Esophagus (tissue), 2 donors: ENCODE data around the gene POLR1C. TPM values are rescaled to one million over a fixed set of nuclear protein-coding genes. Genes with fewer than 3 reads are reported as not detected.
"Not testable (repeated sequence)": the region's sequence is repeated elsewhere in the genome, so short reads cannot be mapped to it uniquely, and the experiment has no call there.

ENCODE experiments used
- H3K27ac ChIP-seq, 2 donors: one replicate each; pipeline ENCODE4 v1.5.1; 2013; ENCODE audit warnings: low read depth in 2 of 2, mild to moderate bottlenecking in 2 of 2, inconsistent platforms in 1 of 2, low read length in 1 of 2, moderate library complexity in 1 of 2
- H3K27me3 ChIP-seq, 2 donors: one replicate each; pipeline ENCODE4 v1.6.1; 2013; ENCODE audit warnings: low read length in 2 of 2, control low read depth in 1 of 2, mild to moderate bottlenecking in 1 of 2; ENCODE audit not compliant: insufficient read depth in 2 of 2, control insufficient read depth in 1 of 2
- H3K36me3 ChIP-seq, 2 donors: one replicate each; pipeline ENCODE4 v1.6.1; 2013; ENCODE audit warnings: low read length in 1 of 2; ENCODE audit not compliant: control insufficient read depth in 2 of 2, insufficient read depth in 2 of 2
- H3K4me1 ChIP-seq, 2 donors: one replicate each; pipeline ENCODE4 v1.6.1; 2013; ENCODE audit warnings: low read length in 1 of 2; ENCODE audit not compliant: control insufficient read depth in 2 of 2, insufficient read depth in 2 of 2
- H3K4me3 ChIP-seq, 2 donors: one replicate each; pipeline ENCODE4 v1.5.1; 2013; ENCODE audit warnings: low read length in 2 of 2, mild to moderate bottlenecking in 2 of 2, low read depth in 1 of 2, moderate library complexity in 1 of 2
- H3K9me3 ChIP-seq, 2 donors: one replicate each; pipeline ENCODE4 v1.6.1; 2013; ENCODE audit warnings: mild to moderate bottlenecking in 2 of 2, low read depth in 1 of 2, low read length in 1 of 2, moderate library complexity in 1 of 2; ENCODE audit not compliant: control insufficient read depth in 2 of 2, insufficient read depth in 1 of 2
- WGBS, 2 donors: extraction: QIAGEN DNeasy Blood & Tissue Kit; methylation state at CpG; one replicate each; pipeline ENCODE4 v1.1.7; 2013; 5-methylcytosine and 5-hydroxymethylcytosine counted together
- polyA plus RNA-seq, 2 donors: library from polyadenylated mRNA; stranded (reverse); fragments of 200-250 nt; gene quantifications; one replicate each; pipeline ENCODE4 v1.2.3, GENCODE V29; 2013
- donor health status: healthy with polysubstance abuse.
- donor health status: Bipolar disorder and iron deficiency.

POLR1C gene
- 10 to 100 TPM; 21.5 to 38.9 TPM for polyA plus RNA-seq

- Histone ChIP-seq H3K36me3 (peaks cover 7 to 43% of the 10 kb centered on the region in 2 donors), H3K4me3 (peak within 1 kb of the TSS; percentile 82 to 85), H3K9me3 (no peaks in the 10 kb centered on the region), H3K27ac (peak within 1 kb of the TSS; percentile 82 to 86), H3K27me3 (no peaks in the 10 kb centered on the region), H3K4me1 (peaks cover 3 to 8% of the 10 kb centered on the region in 2 donors)
- WGBS, 2 donors = 0% methylated on average over 57 of the region's 57 CpGs
Observed at GRCh38 chr6:43516697-43517504, at the start of gene POLR1C, which contains the start of gene YIPF3. TSS of gene POLR1C (plus strand) at chr6:43517089. CDS start at chr6:43517110, 21 bp downstream. TSS of gene YIPF3 (minus strand) at chr6:43516926. CDS start at chr6:43516807, 119 bp downstream.

- H3K9me3 ChIP-seq, H3K4me3 ChIP-seq, H3K27me3 ChIP-seq, H3K27ac ChIP-seq, H3K4me1 ChIP-seq, H3K36me3 ChIP-seq: not testable (repeated sequence)
- WGBS, 2 donors = 62 to 63% methylated on average over 5 of the region's 5 CpGs
Observed at GRCh38 chr6:43467265-43467664, 49.6 kb upstream of the POLR1C start.

GRCh38 chr6:43467752-43468151 lies 49.1 kb upstream of the POLR1C start:
- Histone ChIP-seq H3K36me3 (no peaks in the 10 kb centered on the region), H3K27me3 (no peaks in the 10 kb centered on the region), H3K9me3 (no peaks in the 10 kb centered on the region), H3K4me1 (peaks cover 0 to 2% of the 10 kb centered on the region in 2 donors), H3K4me3 (no peak overlapping the region), H3K27ac (no peak overlapping the region)
- 82% methylated on average over 4 of the region's 4 CpGs for WGBS, 2 donors

GRCh38 chr6:43468240-43468639 lies 48.6 kb upstream of the POLR1C start:
- no peak overlapping the region for H3K27ac ChIP-seq
- H3K27me3 ChIP-seq = no peaks in the 10 kb centered on the region
- H3K36me3 ChIP-seq = no peaks in the 10 kb centered on the region
- 73 to 75% methylated on average over 4 of the region's 4 CpGs for WGBS, 2 donors
- H3K9me3 ChIP-seq = no peaks in the 10 kb centered on the region
- peaks cover 0 to 2% of the 10 kb centered on the region in 2 donors for H3K4me1 ChIP-seq
- no peak overlapping the region for H3K4me3 ChIP-seq

- Histone ChIP-seq H3K4me3 (no peak overlapping the region), H3K36me3 (no peaks in the 10 kb centered on the region), H3K9me3 (no peaks in the 10 kb centered on the region), H3K27me3 (no peaks in the 10 kb centered on the region), H3K4me1 (peaks cover 0 to 2% of the 10 kb centered on the region in 2 donors), H3K27ac (no peak overlapping the region)
- 51 to 64% methylated on average over 13 of the region's 13 CpGs for WGBS, 2 donors
Observed at GRCh38 chr6:43468748-43469681, 47.9 kb upstream of the POLR1C start.

- 85 to 90% methylated on average over 7 of the region's 7 CpGs for WGBS, 2 donors
- H3K9me3 ChIP-seq = no peaks in the 10 kb centered on the region
- no peaks in the 10 kb centered on the region for H3K36me3 ChIP-seq
- H3K27ac ChIP-seq = no peak overlapping the region
- no peaks in the 10 kb centered on the region for H3K27me3 ChIP-seq
- no peak overlapping the region for H3K4me3 ChIP-seq
- H3K4me1 ChIP-seq = peaks cover 0 to 2% of the 10 kb centered on the region in 2 donors
Observed at GRCh38 chr6:43469947-43470346, 46.9 kb upstream of the POLR1C start.

GRCh38 chr6:43471399-43471798 lies 45.5 kb upstream of the POLR1C start:
- Histone ChIP-seq H3K4me1 (peaks cover 0 to 2% of the 10 kb centered on the region in 2 donors), H3K9me3 (no peaks in the 10 kb centered on the region), H3K4me3 (no peak overlapping the region), H3K27ac (no peak overlapping the region), H3K36me3 (no peaks in the 10 kb centered on the region), H3K27me3 (no peaks in the 10 kb centered on the region)
- WGBS, 2 donors = 44 to 59% methylated on average over 1 of the region's 1 CpG

GRCh38 chr6:43472515-43472914 lies 44.4 kb upstream of the POLR1C start:
- Histone ChIP-seq H3K9me3 (no peaks in the 10 kb centered on the region), H3K27me3 (no peaks in the 10 kb centered on the region), H3K36me3 (no peaks in the 10 kb centered on the region), H3K4me3 (no peak overlapping the region), H3K27ac (no peak overlapping the region), H3K4me1 (peaks cover 0 to 2% of the 10 kb centered on the region in 2 donors)
- WGBS, 2 donors = 96 to 98% methylated on average over 4 of the region's 4 CpGs

- Histone ChIP-seq H3K4me3 (no peak overlapping the region), H3K9me3 (no peaks in the 10 kb centered on the region), H3K27ac (no peak overlapping the region), H3K4me1 (peaks cover 0 to 4% of the 10 kb centered on the region in 2 donors), H3K36me3 (no peaks in the 10 kb centered on the region), H3K27me3 (no peaks in the 10 kb centered on the region)
- 85 to 95% methylated on average over 6 of the region's 6 CpGs for WGBS, 2 donors
Observed at GRCh38 chr6:43475516-43475915, 41.4 kb upstream of the POLR1C start.
